NOMO-1 treated with dmso at 0.1 percent for 144 hours (cell line): ENCODE measurements around the gene RAB11FIP2.

Experiments
- DNase-seq: peaks from one replicate; lab custom pipeline; 2025; ENCODE audit not compliant: unreplicated experiment; lab: John Stamatoyannopoulos, UW

The RAB11FIP2 gene

GRCh38 chr10:118034791-118035261, 11.9 kb downstream of the RAB11FIP2 start:
- no peak for DNase-seq

GRCh38 chr10:118033905-118034304, 12.8 kb downstream of the RAB11FIP2 start:
- no peak for DNase-seq

GRCh38 chr10:118032564-118032963, 14.2 kb downstream of the RAB11FIP2 start:
- DNase-seq: no peak

GRCh38 chr10:118031351-118032075, 15.2 kb downstream of the RAB11FIP2 start:
- no peak for DNase-seq

GRCh38 chr10:118028619-118029018, 18.1 kb downstream of the RAB11FIP2 start:
- no peak for DNase-seq

GRCh38 chr10:118027397-118027796, 19.3 kb downstream of the RAB11FIP2 start:
- DNase-seq: no peak

- DNase-seq: no peak
Measured at GRCh38 chr10:118026936-118027335, 19.8 kb downstream of the RAB11FIP2 start.

GRCh38 chr10:118020365-118020764, 26.4 kb downstream of the RAB11FIP2 start:
- DNase-seq: no peak

GRCh38 chr10:118017850-118018249, 28.9 kb downstream of the RAB11FIP2 start:
- DNase-seq: no peak

GRCh38 chr10:118017071-118017740, 29.5 kb downstream of the RAB11FIP2 start:
- no peak for DNase-seq

- DNase-seq: no peak
Measured at GRCh38 chr10:118012952-118013525, 33.7 kb downstream of the RAB11FIP2 start.

GRCh38 chr10:118007773-118008172, 39.0 kb downstream of the RAB11FIP2 start:
- no peak for DNase-seq

GRCh38 chr10:118003126-118003525, 43.6 kb downstream of the RAB11FIP2 start:
- DNase-seq: no peak

GRCh38 chr10:118002581-118002980, 44.2 kb downstream of the RAB11FIP2 start:
- DNase-seq: no peak

- no peak for DNase-seq
Measured at GRCh38 chr10:117997673-117998072, 49.1 kb downstream of the RAB11FIP2 start.

GRCh38 chr10:117996709-117997108, 50.0 kb downstream of the RAB11FIP2 start:
- no peak for DNase-seq

- no peak for DNase-seq
Measured at GRCh38 chr10:117994771-117995170, 52.0 kb downstream of the RAB11FIP2 start.

- DNase-seq: no peak
Measured at GRCh38 chr10:117993166-117993565, 53.6 kb downstream of the RAB11FIP2 start.

- no peak for DNase-seq
Measured at GRCh38 chr10:117991701-117992100, 55.0 kb downstream of the RAB11FIP2 start.

- no peak for DNase-seq
Measured at GRCh38 chr10:117989962-117990361, 56.8 kb downstream of the RAB11FIP2 start.

- DNase-seq: no peak
Measured at GRCh38 chr10:117988814-117989213, 57.9 kb downstream of the RAB11FIP2 start.

GRCh38 chr10:117987244-117987909, 59.4 kb downstream of the RAB11FIP2 start:
- no peak for DNase-seq
